Medulla oblongata (tissue), 1 donor: ENCODE results near the gene NOG.

ENCODE experiments used
- DNase-seq: peaks from one replicate; pipeline ENCODE4 v3.0.0-alpha.2; 2015; ENCODE audit errors: extremely low spot score

The NOG gene

DNA sequence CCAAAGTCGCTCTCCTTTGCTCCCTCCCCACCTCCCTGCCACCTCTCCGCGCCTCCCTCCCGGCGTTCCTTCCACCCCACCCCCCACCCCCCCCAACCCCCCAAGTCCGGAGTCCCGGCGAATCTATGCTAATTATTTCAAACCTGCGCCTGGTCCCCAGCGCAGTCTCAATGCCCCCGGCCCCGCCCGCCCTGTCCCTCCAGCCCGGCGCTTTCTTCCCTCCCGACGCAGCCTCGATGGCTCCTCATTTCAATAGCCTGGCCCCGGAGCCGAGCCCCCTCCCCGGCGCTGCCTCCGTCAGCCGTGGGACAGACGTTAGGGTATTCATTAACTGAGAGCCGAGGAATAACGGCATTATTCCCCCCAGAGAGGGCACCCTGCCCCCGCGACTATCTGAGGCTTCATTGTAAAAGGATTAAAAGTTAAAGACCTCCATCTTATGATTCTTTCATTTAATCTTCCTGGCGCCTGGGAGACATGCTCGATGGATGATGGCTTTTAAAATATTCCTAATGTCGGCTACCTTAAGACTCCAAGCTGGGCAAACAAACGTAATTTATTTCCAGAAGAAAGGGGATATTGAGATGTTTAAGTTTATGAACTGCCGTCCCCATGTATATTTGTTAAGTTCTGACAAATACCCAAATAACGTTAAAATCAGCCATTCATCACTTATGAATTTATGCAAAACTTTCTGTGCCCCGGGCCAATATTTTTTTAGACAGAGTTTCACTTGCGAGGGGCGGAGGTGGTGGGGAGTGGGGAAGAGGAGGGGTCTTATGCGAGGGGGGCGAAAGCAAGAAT lies 3.4 kb downstream of the NOG start:
- no peak for DNase-seq

GRCh38 chr17:56597495-56597990 lies 4.0 kb downstream of the NOG start:
- no peak for DNase-seq

DNA sequence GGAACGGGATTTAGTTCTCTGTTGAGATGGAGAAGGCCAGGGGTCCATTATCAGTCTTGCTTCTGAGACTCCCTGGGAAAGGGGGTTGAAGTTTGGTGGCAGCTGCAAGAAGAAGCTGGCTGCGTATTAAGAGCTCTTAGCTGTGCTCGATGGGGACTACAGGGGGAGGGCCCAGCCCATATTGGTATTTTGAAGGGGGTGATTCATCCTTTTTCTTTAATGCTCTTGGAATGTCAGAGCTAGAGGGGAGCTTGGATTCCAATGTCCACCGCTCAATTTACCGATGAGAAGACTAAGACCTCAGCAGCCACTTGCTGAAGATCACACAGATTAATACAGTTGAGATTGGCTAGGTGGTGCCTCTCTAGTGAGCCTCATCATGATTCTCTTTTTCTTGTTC lies 5.0 kb downstream of the NOG start:
- no peak for DNase-seq

GRCh38 chr17:56599088-56599487 lies 5.6 kb downstream of the NOG start:
- no peak for DNase-seq

GRCh38 chr17:56599566-56599965 lies 6.1 kb downstream of the NOG start:
- no peak for DNase-seq

- no peak for DNase-seq
These were observed 6.8 kb downstream of the NOG start for GRCh38 chr17:56600256-56600655.

- DNase-seq: no peak
These were observed 8.1 kb downstream of the NOG start for GRCh38 chr17:56601591-56601990.

GRCh38 chr17:56602292-56603130 lies 9.0 kb downstream of the NOG start:
- DNase-seq: no peak

DNA sequence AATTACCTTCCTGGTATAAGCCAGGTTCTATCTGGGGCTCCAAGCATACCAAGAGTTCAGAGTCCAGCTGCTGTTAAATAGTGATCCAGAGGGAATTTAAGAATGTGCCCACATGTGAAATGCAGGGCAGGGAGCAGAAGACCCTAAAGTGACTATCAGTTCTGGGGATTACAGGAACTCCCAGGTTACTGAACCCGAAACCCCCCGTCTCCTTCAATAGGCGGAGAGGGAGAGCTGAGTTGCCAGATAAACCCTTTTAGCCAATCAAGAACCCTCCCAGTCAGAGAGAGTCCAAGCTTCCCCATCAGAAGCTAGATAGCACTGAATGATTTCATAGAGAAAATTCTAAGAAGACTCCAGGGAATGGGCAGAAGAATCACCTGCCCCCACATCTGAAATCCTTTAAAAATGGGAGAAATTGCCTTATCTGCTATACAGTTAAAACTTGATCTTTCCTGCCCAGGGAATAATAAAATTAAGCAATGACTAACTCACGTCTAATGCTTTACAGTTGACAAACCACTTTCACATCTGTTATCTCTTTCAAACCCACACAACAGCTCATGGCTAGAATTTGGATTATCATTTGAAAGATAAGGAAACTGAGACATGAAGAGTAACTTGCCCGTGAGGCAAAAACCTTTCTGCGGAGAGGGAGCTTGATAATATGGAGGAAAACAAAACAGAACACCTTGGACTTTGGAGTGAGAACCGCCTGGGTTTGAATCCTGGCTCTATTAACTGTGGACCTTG lies 10.2 kb downstream of the NOG start:
- no peak for DNase-seq

DNA sequence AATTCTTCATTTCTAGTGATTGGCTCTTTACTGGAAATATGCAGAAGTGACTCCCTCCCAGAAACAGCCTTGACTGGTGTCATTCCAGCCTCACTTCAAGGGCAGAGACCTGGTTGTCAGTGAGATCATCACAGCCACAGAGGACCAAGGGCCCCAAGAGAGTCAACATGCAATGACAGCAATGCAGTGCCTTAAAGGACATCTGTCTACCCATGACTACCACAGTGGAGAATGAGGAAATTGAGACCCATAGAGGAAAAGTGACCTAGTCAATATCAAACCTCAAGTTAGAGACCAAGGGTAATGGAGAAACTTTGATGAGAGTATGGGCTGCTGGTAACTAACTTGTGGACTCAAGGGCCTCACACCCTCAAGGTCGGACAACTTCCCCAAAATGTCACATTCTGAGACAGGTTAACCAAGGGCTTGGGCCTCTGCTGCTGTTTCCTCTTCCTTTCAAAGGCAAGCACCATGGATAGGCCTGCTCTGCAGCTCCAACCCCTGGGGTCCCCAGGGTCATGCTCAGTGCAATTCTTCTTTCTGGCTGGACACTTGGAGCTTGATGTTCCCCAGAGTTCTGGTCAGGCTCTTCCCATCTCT lies 11.3 kb downstream of the NOG start:
- no peak for DNase-seq

- no peak for DNase-seq
These were observed 15.4 kb downstream of the NOG start for GRCh38 chr17:56608944-56609343.

DNA sequence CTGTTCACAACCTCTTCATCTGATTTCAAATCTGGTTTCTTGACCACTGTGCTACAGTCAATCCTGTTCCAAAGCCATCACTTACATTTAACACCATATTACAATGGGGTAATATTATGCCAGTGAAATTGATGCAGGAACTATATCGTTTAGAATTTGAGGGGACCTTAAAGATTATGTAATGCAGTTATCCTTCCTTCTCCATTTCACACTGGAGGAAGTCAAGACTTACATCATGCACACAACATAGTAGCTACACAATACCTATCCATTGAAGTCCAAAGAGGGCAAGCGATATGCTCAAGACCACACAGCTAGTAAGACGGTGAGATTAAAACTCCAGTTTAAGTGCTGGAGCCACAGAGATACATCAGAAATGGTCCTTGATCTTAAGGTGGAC lies 16.8 kb downstream of the NOG start:
- DNase-seq: no peak

DNA sequence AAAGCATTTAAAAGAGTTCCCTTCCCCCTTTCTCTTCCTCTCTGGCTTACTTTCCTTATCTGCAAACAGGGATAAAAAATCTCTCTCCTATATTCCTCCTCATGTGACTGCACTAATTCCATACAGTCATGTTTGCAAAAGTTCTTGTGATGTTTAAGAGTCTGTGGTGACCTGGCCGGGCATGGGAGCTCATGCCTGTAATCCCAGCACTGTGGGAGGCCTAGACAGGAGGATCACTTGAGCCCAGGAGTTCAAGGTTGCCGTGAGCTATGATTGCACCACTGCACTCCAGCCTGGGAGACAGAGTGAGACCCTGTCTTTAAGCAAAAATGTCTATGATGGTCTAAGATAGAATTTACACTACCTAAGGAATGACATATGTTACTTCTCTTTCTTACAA lies 19.6 kb downstream of the NOG start:
- no peak for DNase-seq

DNA sequence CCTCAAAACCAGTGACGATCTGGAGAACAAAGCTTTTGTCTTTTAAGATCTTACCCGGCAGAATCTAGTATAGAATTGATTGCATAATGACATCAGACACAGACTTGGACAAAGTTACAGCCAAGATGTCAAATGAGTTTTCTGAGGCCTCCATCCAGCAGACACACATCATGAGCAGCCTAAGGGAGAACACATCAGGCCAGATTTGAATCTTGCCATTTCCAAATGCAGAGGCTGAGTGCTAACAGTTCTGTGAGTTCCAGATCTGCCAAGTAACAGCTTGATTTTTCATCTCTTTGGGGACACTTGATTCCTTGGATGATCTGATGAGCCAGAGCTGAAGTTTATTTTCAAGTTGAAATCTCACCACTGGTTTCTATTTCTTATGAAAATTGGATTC lies 21.0 kb downstream of the NOG start:
- no peak for DNase-seq

DNA sequence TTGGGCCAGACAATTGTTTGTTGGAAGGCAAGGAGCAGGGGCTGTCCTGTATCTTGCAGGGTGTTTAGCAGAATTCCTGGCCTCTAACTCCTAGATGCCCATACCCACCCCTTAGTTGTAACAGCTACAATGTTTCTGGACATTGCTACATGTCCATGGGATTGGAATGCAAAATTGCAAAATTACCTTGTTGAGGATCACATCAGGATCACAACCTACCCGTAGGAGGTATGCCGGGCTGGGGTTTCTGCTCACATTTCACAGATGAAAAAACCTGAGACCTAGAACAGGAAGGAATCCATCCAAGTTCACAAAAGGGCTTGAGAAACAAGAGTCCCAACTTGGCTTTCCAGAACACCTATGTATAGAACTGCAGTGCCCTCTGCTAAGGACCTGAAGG lies 22.7 kb downstream of the NOG start:
- no peak for DNase-seq

DNA sequence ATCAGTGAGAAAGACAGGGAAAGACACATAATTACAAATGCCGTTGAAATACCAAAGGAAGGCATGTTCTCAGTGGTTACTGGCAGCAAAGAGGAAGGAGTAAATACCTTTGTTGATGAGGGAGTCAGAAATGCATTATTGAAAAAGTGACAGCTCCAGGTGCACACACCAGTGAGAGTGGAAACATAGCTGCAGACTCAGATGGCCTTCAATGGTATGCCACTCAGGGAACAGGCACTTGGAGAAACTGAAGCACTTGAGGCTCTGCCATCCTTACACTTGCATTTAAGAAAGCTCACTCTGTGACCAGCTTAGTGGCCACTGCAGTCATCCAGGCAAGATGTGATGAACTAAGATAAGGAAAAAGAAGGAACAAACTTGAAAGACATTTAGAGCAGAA lies 29.9 kb downstream of the NOG start:
- no peak for DNase-seq

DNA sequence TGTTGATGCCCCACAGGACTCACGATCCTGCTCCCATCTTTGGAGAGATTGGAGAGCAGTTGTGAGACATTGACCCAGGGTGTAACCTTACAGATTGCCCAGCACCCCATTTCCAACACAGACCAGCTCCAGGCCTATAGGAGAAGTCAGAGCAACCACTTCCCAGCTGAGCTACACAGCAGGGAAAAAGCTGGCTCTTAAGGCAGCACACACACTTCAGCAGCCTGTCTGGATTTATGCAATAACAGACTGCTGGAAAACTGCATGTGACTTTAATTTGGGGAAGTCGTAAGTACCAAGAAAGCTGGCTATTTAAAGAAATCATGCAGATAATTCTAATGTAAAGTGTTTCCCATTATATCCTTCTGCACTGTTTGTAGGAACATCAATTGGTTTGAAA lies 30.8 kb downstream of the NOG start:
- no peak for DNase-seq

GRCh38 chr17:56624912-56625311 lies 31.4 kb downstream of the NOG start:
- no peak for DNase-seq

DNA sequence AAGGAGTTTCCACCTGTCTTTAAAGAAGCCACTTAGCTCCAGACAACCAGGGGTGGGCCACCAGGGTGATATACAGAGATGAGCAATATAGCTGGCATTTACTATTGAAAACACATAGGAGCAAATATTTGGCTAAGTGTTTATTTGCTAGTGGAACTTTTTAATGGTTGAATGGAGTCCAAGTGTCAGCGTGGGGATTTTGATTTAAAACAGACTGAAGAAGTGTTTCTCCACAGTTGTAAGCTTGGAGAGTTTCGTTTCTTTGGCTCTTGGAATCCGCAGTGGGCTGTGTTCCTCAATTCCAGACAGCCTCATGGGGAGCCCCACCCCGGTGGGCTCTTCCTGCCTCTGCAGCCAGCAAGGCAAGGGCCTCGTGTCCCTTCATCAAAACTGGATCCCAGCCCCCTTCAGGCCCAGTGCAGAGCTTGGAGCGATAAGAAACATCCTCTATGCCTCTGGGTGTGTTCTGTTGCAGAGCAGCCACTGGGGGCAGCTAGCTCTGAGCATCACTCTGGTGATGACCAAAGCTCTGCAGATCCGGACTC lies 36.1 kb downstream of the NOG start:
- DNase-seq: no peak

GRCh38 chr17:56630202-56630601 lies 36.7 kb downstream of the NOG start:
- no peak for DNase-seq

DNA sequence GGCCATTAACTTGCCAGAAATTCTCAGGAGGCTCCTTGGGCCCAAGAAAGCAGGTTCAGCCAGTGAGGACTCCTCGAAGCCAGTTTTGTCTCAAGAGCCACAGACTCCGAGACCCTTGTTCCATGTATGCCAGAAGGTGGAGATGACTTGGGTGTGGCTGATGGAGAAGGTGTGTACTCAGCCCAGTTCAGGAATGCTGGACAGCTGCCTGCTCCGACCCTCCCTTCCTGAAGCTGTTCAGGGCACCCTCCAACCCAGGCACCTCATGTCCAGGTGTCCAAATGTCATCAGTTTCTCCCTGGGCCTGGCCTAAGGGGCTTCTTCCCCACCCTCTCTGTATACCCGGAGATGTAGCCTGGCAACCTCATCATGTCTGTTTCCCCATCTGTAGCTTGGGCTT lies 40.2 kb downstream of the NOG start:
- DNase-seq: no peak

DNA sequence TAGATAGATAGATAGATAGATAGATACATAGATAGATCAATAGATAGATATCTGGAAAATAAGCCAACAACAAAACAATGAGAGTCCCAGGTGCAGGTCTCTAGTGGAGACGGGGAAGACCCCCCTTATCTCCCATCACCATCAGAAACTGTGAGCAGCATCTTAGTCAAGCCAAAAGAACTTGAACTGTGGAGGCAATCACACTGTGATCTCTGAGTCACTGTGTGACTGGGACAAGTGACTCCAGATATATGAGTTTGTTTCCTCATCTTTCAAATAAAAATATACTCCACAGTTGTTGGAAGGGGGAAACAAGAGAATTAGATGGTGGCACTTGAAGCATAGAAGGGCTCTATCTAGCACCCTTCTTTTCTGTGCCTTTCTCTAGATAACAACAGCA lies 42.1 kb downstream of the NOG start:
- no peak for DNase-seq
